Measurements from ENCODE around the gene GDI1. TPM values are rescaled to one million over a fixed set of nuclear protein-coding genes. Genes with fewer than 3 reads are reported as not detected.

GDI1 gene
- total RNA-seq, 1 experiment from 2014 or later = 116 TPM

DNA sequence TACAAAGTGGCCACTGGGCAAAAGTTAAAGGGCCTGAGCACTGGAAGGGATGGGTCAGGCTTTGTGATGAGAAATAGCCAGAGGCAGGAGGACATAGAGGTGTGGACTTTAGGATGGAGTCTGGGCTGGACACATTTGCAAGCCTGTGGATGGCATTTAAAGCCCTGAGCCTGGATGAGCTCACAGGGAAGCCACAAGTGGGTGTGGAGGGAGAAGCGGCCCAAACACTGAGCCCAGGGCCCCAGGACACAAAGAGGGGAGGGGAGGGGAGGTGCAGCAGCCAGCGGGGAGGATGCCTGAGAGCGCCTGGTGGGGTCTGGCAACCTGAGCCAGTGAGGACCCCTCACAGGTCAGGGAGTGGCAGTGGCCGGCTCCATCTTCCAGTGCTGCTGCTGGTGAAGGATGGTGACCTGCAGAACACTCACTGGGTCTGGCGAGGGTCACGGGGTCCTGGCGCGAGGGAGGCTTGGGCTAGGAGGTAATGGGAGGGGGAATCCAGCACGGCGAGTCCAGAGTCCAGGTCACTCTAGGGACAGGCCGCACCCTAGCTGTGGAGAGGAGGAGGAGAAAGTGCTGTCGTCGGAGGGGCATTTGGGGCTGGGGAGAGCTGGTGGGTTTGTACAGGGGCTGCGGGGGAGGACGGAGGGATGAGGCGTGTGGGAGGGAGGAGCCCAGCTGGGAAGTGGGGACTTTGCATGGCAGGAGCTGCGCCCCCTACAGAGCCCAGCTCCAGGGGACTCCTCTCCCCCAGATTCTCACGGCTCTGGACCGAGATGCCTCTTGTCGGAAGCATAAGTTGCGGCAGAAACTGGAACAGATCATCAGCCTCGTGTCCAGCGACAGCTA lies 35.1 kb downstream of the GDI1 start:
- BruUV-seq (replicated peaks) = no TSS peak
- Histone ChIP-seq H3K4me2 (no peak overlapping the region), H3K4me3 (no peak overlapping the region), H3K79me2 (ENCODE audit: low read depth) (no peaks in the 10 kb centered on the region), H3K27me3 (ENCODE audit: insufficient read depth, low read depth) (no peaks in the 10 kb centered on the region), H4K20me1 (ENCODE audit: insufficient read depth) (no peaks in the 10 kb centered on the region), H3F3A (ENCODE audit: insufficient read depth, low read depth) (no peaks in the 10 kb centered on the region; the same call in 1 of the 2 replicates), H3K9me2 (ENCODE audit: insufficient read depth) (no peaks in the 10 kb centered on the region), H3K9me3 (ENCODE audit: insufficient read depth, low read depth) (no peaks in the 10 kb centered on the region), H3K27ac (no peak overlapping the region), H3K36me3 (ENCODE audit: low read depth) (no peaks in the 10 kb centered on the region), H2AFZ (no peak overlapping the region), H3K4me1 (replicated peaks; ENCODE audit: insufficient read depth) (no peaks in the 10 kb centered on the region)
- intact Hi-C loops (cut with micrococcal nuclease; ENCODE audit: unreplicated experiment) = no loop called here
- POLR2A ChIA-PET (ENCODE audit: unreplicated experiment) = interaction anchor here (0.6 kb wide), 1 partner anchor 99 kb away, joined by 5 read pairs; no protein-coding TSS in a partner anchor
- TF ChIP-seq, protein P1, sequence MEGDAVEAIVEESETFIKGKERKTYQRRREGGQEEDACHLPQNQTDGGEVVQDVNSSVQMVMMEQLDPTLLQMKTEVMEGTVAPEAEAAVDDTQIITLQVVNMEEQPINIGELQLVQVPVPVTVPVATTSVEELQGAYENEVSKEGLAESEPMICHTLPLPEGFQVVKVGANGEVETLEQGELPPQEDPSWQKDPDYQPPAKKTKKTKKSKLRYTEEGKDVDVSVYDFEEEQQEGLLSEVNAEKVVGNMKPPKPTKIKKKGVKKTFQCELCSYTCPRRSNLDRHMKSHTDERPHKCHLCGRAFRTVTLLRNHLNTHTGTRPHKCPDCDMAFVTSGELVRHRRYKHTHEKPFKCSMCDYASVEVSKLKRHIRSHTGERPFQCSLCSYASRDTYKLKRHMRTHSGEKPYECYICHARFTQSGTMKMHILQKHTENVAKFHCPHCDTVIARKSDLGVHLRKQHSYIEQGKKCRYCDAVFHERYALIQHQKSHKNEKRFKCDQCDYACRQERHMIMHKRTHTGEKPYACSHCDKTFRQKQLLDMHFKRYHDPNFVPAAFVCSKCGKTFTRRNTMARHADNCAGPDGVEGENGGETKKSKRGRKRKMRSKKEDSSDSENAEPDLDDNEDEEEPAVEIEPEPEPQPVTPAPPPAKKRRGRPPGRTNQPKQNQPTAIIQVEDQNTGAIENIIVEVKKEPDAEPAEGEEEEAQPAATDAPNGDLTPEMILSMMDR (conservative IDR thresholded peaks at IDR 0.05) = no peak
- no peak for TF ChIP-seq EZH2 (IDR thresholded peaks at IDR 0.05; ENCODE audit: low read depth)
- CTCF ChIA-PET = no interaction called here
- DNase-seq = no peak

DNA sequence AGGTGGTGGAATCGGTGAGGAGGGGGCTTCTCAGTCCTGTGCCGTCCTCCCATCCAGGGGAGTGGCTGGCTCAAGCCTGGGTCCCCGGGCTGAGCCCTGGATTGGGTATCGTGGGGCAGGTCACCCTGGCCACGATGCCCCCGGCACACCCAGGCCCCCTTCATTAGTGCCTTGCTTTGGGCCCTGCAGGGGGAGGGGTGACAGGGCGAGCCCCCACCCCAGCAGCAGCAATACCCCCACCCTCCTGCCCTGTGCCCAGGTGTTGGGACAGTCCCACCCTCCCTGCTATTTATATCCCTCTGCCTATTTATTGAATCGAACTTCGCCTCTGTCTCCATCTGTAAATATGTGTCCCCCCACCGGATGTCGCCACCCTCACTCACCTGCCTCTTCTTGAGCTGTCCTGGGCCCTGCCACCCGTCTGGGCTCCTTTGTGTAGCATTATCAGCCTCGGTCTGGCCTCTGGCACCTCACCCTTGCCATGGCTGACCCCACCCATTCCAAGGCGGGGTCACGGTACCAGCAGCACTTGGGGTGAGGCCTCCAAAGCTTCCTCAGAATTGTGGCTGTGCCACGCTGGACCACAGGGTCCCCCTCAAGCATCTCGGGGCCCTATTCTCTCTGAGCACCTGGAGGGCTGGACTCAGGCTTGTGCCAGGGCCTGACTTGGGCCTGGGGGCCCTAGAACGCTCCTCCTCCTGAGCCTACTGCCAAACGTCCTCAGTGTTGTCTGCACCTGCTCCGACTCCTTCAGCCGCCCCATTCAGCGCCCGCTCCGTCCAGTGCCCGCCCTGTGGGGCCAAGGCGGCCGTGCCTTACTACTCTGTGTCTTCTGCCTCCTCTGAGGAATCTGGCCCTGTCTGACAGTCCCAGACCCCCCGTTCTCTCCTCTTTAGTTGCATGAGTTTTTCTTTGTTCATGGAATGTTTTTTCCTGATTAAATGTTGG lies 36.0 kb downstream of the GDI1 start:
- no peaks in the 10 kb centered on the region for H3K9me3 ChIP-seq (ENCODE audit: insufficient read depth, low read depth)
- no peaks in the 10 kb centered on the region for H3K4me1 ChIP-seq (replicated peaks; ENCODE audit: insufficient read depth)
- H4K20me1 ChIP-seq (ENCODE audit: insufficient read depth) = no peaks in the 10 kb centered on the region
- no peak overlapping the region for H3K4me2 ChIP-seq
- H3F3A ChIP-seq (ENCODE audit: insufficient read depth, low read depth) = no peaks in the 10 kb centered on the region; the same call in 1 of the 2 replicates
- DNase-seq = no peak
- H3K27me3 ChIP-seq (ENCODE audit: insufficient read depth, low read depth) = no peaks in the 10 kb centered on the region
- no peaks in the 10 kb centered on the region for H3K79me2 ChIP-seq (ENCODE audit: low read depth)
- CTCF ChIA-PET = interaction anchor here (0.6 to 0.7 kb wide), 2 partner anchors 8 to 48 kb away, joined by 3 to 4 read pairs; no protein-coding TSS in a partner anchor
- POLR2A ChIA-PET (ENCODE audit: unreplicated experiment) = no interaction called here
- no peak overlapping the region for H2AFZ ChIP-seq
- TF ChIP-seq EZH2 (IDR thresholded peaks at IDR 0.05; ENCODE audit: low read depth) = no peak
- TF ChIP-seq, protein P1 (conservative IDR thresholded peaks at IDR 0.05) = no peak
- no peak overlapping the region for H3K4me3 ChIP-seq
- H3K27ac ChIP-seq = no peak overlapping the region
- no TSS peak for BruUV-seq (replicated peaks)
- H3K9me2 ChIP-seq (ENCODE audit: insufficient read depth) = no peaks in the 10 kb centered on the region
- no peaks in the 10 kb centered on the region for H3K36me3 ChIP-seq (ENCODE audit: low read depth)
- intact Hi-C loops (cut with micrococcal nuclease; ENCODE audit: unreplicated experiment) = no loop called here

DNA sequence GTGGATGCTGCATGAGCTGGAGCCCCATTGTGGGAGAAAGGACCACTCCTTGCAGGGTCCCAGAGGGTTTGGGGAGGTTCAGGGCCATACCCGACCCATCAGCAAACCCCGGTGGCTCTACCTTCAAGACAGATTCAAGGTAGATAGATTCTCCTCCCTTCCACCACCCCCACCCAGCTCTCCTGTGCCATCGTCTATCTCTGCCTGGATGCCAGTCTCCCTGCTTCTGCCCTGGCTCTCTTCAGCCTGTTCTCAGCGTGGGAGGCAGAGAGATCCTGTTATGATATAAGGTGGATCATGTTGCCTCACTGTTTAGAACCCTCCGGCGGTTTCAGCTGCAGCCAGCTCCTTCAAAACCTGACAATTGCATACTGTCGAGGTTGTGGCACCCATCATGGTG lies 36.7 kb downstream of the GDI1 start:
- CTCF ChIA-PET = interaction anchor here (0.7 kb wide), 1 partner anchor 49 kb away, joined by 3 read pairs; no protein-coding TSS in a partner anchor
- Histone ChIP-seq H3K4me1 (replicated peaks; ENCODE audit: insufficient read depth) (no peaks in the 10 kb centered on the region), H3K9me3 (ENCODE audit: insufficient read depth, low read depth) (no peaks in the 10 kb centered on the region), H4K20me1 (ENCODE audit: insufficient read depth) (no peaks in the 10 kb centered on the region), H3K27me3 (ENCODE audit: insufficient read depth, low read depth) (no peaks in the 10 kb centered on the region), H3K4me2 (no peak overlapping the region), H3K4me3 (no peak overlapping the region), H2AFZ (no peak overlapping the region), H3K36me3 (ENCODE audit: low read depth) (no peaks in the 10 kb centered on the region), H3F3A (ENCODE audit: insufficient read depth, low read depth) (no peaks in the 10 kb centered on the region; the same call in 1 of the 2 replicates), H3K27ac (no peak overlapping the region), H3K79me2 (ENCODE audit: low read depth) (no peaks in the 10 kb centered on the region), H3K9me2 (ENCODE audit: insufficient read depth) (no peaks in the 10 kb centered on the region)
- TF ChIP-seq EZH2 (IDR thresholded peaks at IDR 0.05; ENCODE audit: low read depth) = no peak
- TF ChIP-seq, protein P1 (conservative IDR thresholded peaks at IDR 0.05) = no peak
- DNase-seq = no peak
- intact Hi-C loops (cut with micrococcal nuclease; ENCODE audit: unreplicated experiment) = no loop called here
- BruUV-seq (replicated peaks) = no TSS peak
- POLR2A ChIA-PET (ENCODE audit: unreplicated experiment) = no interaction called here

Data from PC-9 (cell line).